Naive thymus-derived CD4-positive, alpha-beta T cell (primary cell): Measurements from ENCODE around the gene RAD51B. TPM values are rescaled to one million over a fixed set of nuclear protein-coding genes. Genes with fewer than 3 reads are reported as not detected.

Experiments used
- ATAC-seq: fragments of 150-1000 bp; cut with Tn5 transposase; 2 replicates; pipeline ENCODE4 v1.10.0; 2021; ENCODE audit warnings: mild to moderate bottlenecking, moderate library complexity
- CTCF ChIA-PET: fragments of 350-600 bp; sonication (Branson Sonifier 250); formaldehyde crosslinking; loops from one replicate; lab custom pipeline; 2021; ENCODE audit warnings: antibody characterized with exemption; lab: Charles Lee
- POLR2A ChIA-PET: fragments of 350-600 bp; sonication (Branson Sonifier 250); formaldehyde crosslinking; loops from one replicate; lab custom pipeline; 2021; ENCODE audit warnings: antibody characterized with exemption, inconsistent platforms; lab: Charles Lee
- DNase-seq, 9 donors: peaks; one replicate each; pipeline versions ENCODE4 v3.0.0 to v3.0.0-alpha.2; 2020 to 2022; ENCODE audit warnings: mixed read lengths in 1 of 9
- H3K27ac ChIP-seq: one replicate; pipeline ENCODE4 v1.7.0; 2013; ENCODE audit warnings: mild to moderate bottlenecking, low read depth, low read length, moderate library complexity
- H3K27me3 ChIP-seq, 2 donors: one replicate each; pipeline ENCODE4 v1.7.0; 2013; ENCODE audit warnings: low read length in 2 of 2, mild to moderate bottlenecking in 2 of 2, moderate library complexity in 2 of 2; ENCODE audit not compliant: control insufficient read depth in 2 of 2, insufficient read depth in 2 of 2
- H3K36me3 ChIP-seq, 3 experiments: 1 replicate in 2 of 3; 2 replicates in 1 of 3; pipeline ENCODE4 v1.7.0; 2013; ENCODE audit warnings: low read length in 3 of 3, mild to moderate bottlenecking in 3 of 3, moderate library complexity in 1 of 3; ENCODE audit not compliant: insufficient read depth in 3 of 3, control insufficient read depth in 2 of 3
- H3K4me1 ChIP-seq, 2 donors: one replicate each; pipeline ENCODE4 v1.7.0; 2013; ENCODE audit warnings: low read length in 2 of 2, mild to moderate bottlenecking in 2 of 2, moderate library complexity in 1 of 2; ENCODE audit not compliant: control insufficient read depth in 2 of 2, insufficient read depth in 2 of 2
- H3K4me3 ChIP-seq: 2 replicates; pipeline ENCODE4 v1.7.0; 2013; ENCODE audit warnings: mild to moderate bottlenecking, low read length
- H3K9me3 ChIP-seq, 3 experiments: 1 replicate in 2 of 3; 2 replicates in 1 of 3; pipeline ENCODE4 v1.7.0; 2013; ENCODE audit warnings: low read length in 3 of 3; ENCODE audit not compliant: control insufficient read depth in 2 of 3
- H3K27ac Mint-ChIP-seq, 9 donors: one replicate each; pipeline ENCODE4 v1.8.0; 2020 to 2022; ENCODE audit warnings: mixed read lengths in 9 of 9, mild to moderate bottlenecking in 8 of 9, moderate library complexity in 5 of 9, inconsistent platforms in 2 of 9
- H3K27me3 Mint-ChIP-seq, 5 donors: one replicate each; pipeline ENCODE4 v1.8.0; 2021 to 2022; ENCODE audit warnings: mixed read lengths in 5 of 5, mild to moderate bottlenecking in 1 of 5
- H3K36me3 Mint-ChIP-seq, 5 donors: one replicate each; pipeline ENCODE4 v1.8.0; 2020 to 2022; ENCODE audit warnings: mixed read lengths in 5 of 5, mild to moderate bottlenecking in 3 of 5, inconsistent platforms in 1 of 5
- H3K4me1 Mint-ChIP-seq, 7 donors: one replicate each; pipeline ENCODE4 v1.8.0; 2020 to 2022; ENCODE audit warnings: mixed read lengths in 7 of 7, mild to moderate bottlenecking in 3 of 7, inconsistent platforms in 1 of 7
- H3K4me3 Mint-ChIP-seq, 10 donors: one replicate each; pipeline ENCODE4 v1.8.0; 2020 to 2022; ENCODE audit warnings: mild to moderate bottlenecking in 10 of 10, mixed read lengths in 10 of 10, moderate library complexity in 6 of 10, inconsistent platforms in 2 of 10
- H3K9me3 Mint-ChIP-seq, 11 donors: one replicate each; pipeline ENCODE4 v1.8.0; 2020 to 2022; ENCODE audit warnings: mixed read lengths in 11 of 11, mild to moderate bottlenecking in 4 of 11, inconsistent platforms in 1 of 11, moderate library complexity in 1 of 11
- intact Hi-C, 2 donors: fragments of 100-400 bp; cut with micrococcal nuclease; formaldehyde crosslinking; loops; one replicate each; pipeline ENCODE4 v1.15.1; 2023
- polyA plus RNA-seq, 2 donors: library from polyadenylated mRNA; unstranded; fragments of 300-500 nt; fragmentation: Illumina TruSeq; gene quantifications; one replicate each; pipeline ENCODE4 v1.2.3, GENCODE V29; 2021
- total RNA-seq, 6 experiments: library from RNA in 5 of 6; stranded (reverse) in 5 of 6; gene quantifications; 1 replicate in 5 of 6; 2 replicates in 1 of 6; pipeline ENCODE4 v1.2.3 and lab custom pipeline; 2021 to 2026

RAD51B gene
- total and polyA plus RNA-seq, 7 experiments from 2014 or later = 15.0 to 42.2 (median 28.8) TPM

DNA sequence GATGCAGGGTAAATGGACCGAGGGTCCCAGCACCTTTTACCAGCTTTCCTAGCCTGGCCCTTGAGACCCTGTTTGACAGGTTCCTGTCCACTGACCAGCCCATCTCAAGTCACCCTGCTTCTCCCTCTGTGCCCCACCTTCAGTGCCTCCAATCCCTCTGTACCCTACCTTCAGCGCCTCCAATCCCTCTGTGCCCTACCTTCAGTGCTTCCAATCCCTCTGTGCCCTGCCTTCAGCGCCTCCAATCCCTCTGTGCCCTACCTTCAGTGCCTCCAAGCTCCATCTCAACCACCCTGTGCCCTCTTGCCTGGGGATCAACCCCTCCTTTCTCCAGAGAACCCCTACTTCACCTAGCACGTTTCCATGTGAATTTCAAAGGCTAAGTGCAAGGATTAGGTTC, 919.0 kb downstream of the RAD51B start:
- H3K36me3 ChIP-seq = no peaks in the 10 kb centered on the region
- ATAC-seq (no peak), DNase-seq (no peak)
- ChIA-PET CTCF (no interaction called here), POLR2A (interaction anchor here (0.6 kb wide), 1 partner anchor 11 kb away, joined by 5 read pairs; no protein-coding TSS in a partner anchor)
- intact Hi-C loops = no loop called here
- Mint-ChIP-seq H3K4me1 (peaks cover 19 to 28% (median 22%) of the 10 kb centered on the region in 7 donors), H3K9me3 (peaks cover 0 to 11% (median 0%) of the 10 kb centered on the region in 11 donors), H3K27ac (peak overlapping the region in 2 of 9 donors; percentile 13 to 20), H3K4me3 (no peak overlapping the region), H3K36me3 (peaks cover 0 to 11% (median 0%) of the 10 kb centered on the region in 5 donors), H3K27me3 (peaks cover 0 to 2% (median 0%) of the 10 kb centered on the region in 5 donors)
- H3K4me1 ChIP-seq = peaks cover 11 to 25% of the 10 kb centered on the region in 2 donors
- peaks cover 0 to 5% (median 0%) of the 10 kb centered on the region in 3 experiments for H3K9me3 ChIP-seq
- H3K27me3 ChIP-seq = no peaks in the 10 kb centered on the region
- H3K4me3 ChIP-seq = no peak overlapping the region
- H3K27ac ChIP-seq = no peak overlapping the region

- no peak overlapping the region for H3K27ac ChIP-seq
- ChIA-PET POLR2A (no interaction called here), CTCF (interaction anchor here (0.7 kb wide), 1 partner anchor 344 kb away, joined by 5 read pairs; no protein-coding TSS in a partner anchor)
- Mint-ChIP-seq H3K36me3 (peaks cover 0 to 11% (median 0%) of the 10 kb centered on the region in 5 donors), H3K9me3 (peaks cover 0 to 11% (median 0%) of the 10 kb centered on the region in 11 donors), H3K4me3 (no peak overlapping the region), H3K27ac (no peak overlapping the region), H3K4me1 (peaks cover 10 to 18% (median 13%) of the 10 kb centered on the region in 7 donors), H3K27me3 (peaks cover 0 to 6% (median 0%) of the 10 kb centered on the region in 5 donors)
- peaks cover 0 to 14% of the 10 kb centered on the region in 2 donors for H3K4me1 ChIP-seq
- peaks cover 0 to 5% (median 0%) of the 10 kb centered on the region in 3 experiments for H3K9me3 ChIP-seq
- no peaks in the 10 kb centered on the region for H3K36me3 ChIP-seq
- no peak for DNase-seq
- ATAC-seq = no peak
- intact Hi-C loops = no loop called here
- H3K27me3 ChIP-seq = no peaks in the 10 kb centered on the region
- no peak overlapping the region for H3K4me3 ChIP-seq
Observed at GRCh38 chr14:68739701-68740100, 920.1 kb downstream of the RAD51B start.

DNA sequence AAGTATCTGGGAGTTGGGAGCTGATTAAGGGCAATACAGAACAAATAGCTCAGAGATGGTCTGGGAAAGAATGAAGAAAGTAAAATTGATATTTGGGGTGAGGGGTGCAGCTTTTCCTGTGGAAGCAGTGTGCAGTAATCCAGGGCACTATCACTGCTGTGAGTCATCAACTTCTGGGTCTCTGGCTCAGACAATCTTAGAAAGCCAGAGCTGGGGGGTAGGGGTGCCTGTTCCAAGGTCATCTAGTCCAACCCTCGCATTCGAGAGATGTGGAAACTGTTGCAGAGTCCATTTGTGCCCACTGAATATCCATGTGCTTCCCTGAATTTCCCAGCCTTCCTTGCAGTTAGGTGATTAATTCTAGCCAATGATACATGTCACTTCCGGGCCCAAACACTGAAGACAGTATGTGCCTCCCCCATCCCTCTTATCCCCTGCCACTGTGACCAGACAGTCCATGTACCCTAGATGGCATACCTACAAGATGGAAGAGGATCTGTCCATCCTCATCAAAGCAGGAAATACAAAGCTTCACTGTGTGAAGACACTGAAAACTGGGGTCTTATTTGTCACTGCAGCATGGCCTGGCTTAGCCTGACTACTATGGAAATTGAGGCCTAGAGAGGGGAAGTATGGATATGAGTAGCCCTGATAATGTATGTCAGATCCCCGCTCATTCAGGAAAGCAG, 921.4 kb downstream of the RAD51B start:
- peaks cover 0 to 11% (median 0%) of the 10 kb centered on the region in 11 donors for H3K9me3 Mint-ChIP-seq
- Histone ChIP-seq H3K4me1 (peaks cover 0 to 1% of the 10 kb centered on the region in 2 donors), H3K9me3 (peaks cover 0 to 5% (median 0%) of the 10 kb centered on the region in 3 experiments), H3K36me3 (no peaks in the 10 kb centered on the region), H3K27ac (no peak overlapping the region), H3K27me3 (no peaks in the 10 kb centered on the region), H3K4me3 (no peak overlapping the region)
- H3K4me3 Mint-ChIP-seq = no peak overlapping the region
- peaks cover 4 to 13% (median 7%) of the 10 kb centered on the region in 7 donors for H3K4me1 Mint-ChIP-seq
- ChIA-PET POLR2A (no interaction called here), CTCF (no interaction called here)
- ATAC-seq (no peak), DNase-seq (no peak)
- H3K36me3 Mint-ChIP-seq = peaks cover 0 to 11% (median 0%) of the 10 kb centered on the region in 5 donors
- H3K27me3 Mint-ChIP-seq = peaks cover 0 to 10% (median 0%) of the 10 kb centered on the region in 5 donors
- peak overlapping the region in 1 of 9 donors; percentile 32 for H3K27ac Mint-ChIP-seq
- intact Hi-C loops = no loop called here

DNA sequence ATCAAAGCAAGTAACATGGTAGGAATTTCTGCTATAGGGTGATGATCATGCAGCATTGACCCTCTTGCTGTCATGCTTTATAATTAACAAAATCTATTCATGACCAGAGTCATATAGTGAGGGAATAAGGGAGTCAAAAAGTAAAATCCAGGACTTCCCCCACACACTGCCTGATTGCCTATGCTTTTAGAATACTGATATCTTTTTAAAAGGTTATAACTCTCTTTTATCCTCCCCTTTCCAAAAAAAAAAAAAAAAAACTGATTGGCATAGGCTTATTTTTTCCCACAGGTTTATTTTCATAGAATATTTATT, 921.9 kb downstream of the RAD51B start:
- Mint-ChIP-seq H3K27ac (no peak overlapping the region), H3K36me3 (peaks cover 0 to 11% (median 0%) of the 10 kb centered on the region in 5 donors), H3K27me3 (peaks cover 0 to 10% (median 0%) of the 10 kb centered on the region in 5 donors), H3K4me1 (peaks cover 0 to 9% (median 2%) of the 10 kb centered on the region in 7 donors), H3K4me3 (no peak overlapping the region), H3K9me3 (peaks cover 0 to 11% (median 0%) of the 10 kb centered on the region in 11 donors)
- H3K27me3 ChIP-seq = no peaks in the 10 kb centered on the region
- no peak overlapping the region for H3K27ac ChIP-seq
- intact Hi-C loops = no loop called here
- CTCF ChIA-PET = no interaction called here
- H3K9me3 ChIP-seq = peaks cover 0 to 5% (median 0%) of the 10 kb centered on the region in 3 experiments
- H3K4me3 ChIP-seq = no peak overlapping the region
- no peaks in the 10 kb centered on the region for H3K4me1 ChIP-seq
- POLR2A ChIA-PET = no interaction called here
- H3K36me3 ChIP-seq = no peaks in the 10 kb centered on the region
- DNase-seq = no peak
- ATAC-seq = no peak

DNA sequence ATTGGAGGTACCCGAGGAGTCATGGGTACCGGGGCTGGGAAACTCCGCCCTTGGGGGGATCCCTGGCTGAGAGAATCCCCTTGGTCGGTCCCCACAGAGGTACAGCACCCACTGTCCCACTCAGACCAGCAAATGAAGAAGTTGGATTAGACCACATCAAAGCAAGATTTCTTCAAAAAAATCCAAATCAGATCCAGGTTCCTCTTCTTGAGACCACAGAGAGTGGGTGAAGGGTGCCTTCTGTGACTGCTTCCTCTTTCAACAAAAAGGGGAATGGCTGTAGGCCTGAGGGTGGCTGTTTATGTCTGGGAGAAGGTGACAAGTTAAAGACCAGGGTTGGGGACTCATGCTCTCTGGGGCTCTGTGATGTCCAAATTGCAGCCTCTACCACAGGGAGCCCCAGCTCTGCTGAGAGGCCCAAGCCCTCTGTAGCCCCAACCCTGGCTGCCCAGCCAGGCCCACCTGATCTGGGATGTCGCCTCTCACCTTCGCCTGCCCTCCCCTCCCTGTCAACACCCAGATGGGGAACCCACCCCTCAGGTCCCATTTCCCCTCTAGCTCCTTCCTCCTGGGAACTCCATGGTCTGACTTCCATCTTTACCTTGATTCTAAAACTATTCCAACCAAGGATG, 922.4 kb downstream of the RAD51B start:
- H3K27ac ChIP-seq = no peak overlapping the region
- peaks cover 0 to 10% (median 0%) of the 10 kb centered on the region in 5 donors for H3K27me3 Mint-ChIP-seq
- no peaks in the 10 kb centered on the region for H3K36me3 ChIP-seq
- ATAC-seq (peak; percentile 90), DNase-seq (no peak)
- H3K9me3 ChIP-seq = peaks cover 0 to 5% (median 0%) of the 10 kb centered on the region in 3 experiments
- CTCF ChIA-PET = no interaction called here
- H3K4me1 ChIP-seq = no peaks in the 10 kb centered on the region
- H3K4me1 Mint-ChIP-seq = peaks cover 0 to 9% (median 0%) of the 10 kb centered on the region in 7 donors
- intact Hi-C loops = no loop called here
- H3K9me3 Mint-ChIP-seq = peaks cover 0 to 11% (median 0%) of the 10 kb centered on the region in 11 donors
- H3K36me3 Mint-ChIP-seq = peaks cover 0 to 11% (median 0%) of the 10 kb centered on the region in 5 donors
- POLR2A ChIA-PET = no interaction called here
- H3K4me3 ChIP-seq = no peak overlapping the region
- peak overlapping the region in 1 of 9 donors; percentile 30 for H3K27ac Mint-ChIP-seq
- H3K4me3 Mint-ChIP-seq = no peak overlapping the region
- no peaks in the 10 kb centered on the region for H3K27me3 ChIP-seq

GRCh38 chr14:68744613-68745012, 925.0 kb downstream of the RAD51B start:
- no peaks in the 10 kb centered on the region for H3K36me3 ChIP-seq
- Mint-ChIP-seq H3K9me3 (peaks cover 0 to 11% (median 0%) of the 10 kb centered on the region in 11 donors), H3K27ac (peak overlapping the region in 2 of 9 donors; percentile 2 to 30), H3K36me3 (peaks cover 0 to 11% (median 0%) of the 10 kb centered on the region in 5 donors), H3K27me3 (peaks cover 0 to 20% (median 0%) of the 10 kb centered on the region in 5 donors), H3K4me3 (no peak overlapping the region), H3K4me1 (peaks cover 0 to 13% (median 0%) of the 10 kb centered on the region in 7 donors)
- H3K4me1 ChIP-seq = no peaks in the 10 kb centered on the region
- POLR2A ChIA-PET = no interaction called here
- H3K9me3 ChIP-seq = peaks cover 0 to 5% (median 0%) of the 10 kb centered on the region in 3 experiments
- CTCF ChIA-PET = no interaction called here
- no peak overlapping the region for H3K4me3 ChIP-seq
- DNase-seq (no peak), ATAC-seq (no peak)
- intact Hi-C loops = no loop called here
- no peak overlapping the region for H3K27ac ChIP-seq
- no peaks in the 10 kb centered on the region for H3K27me3 ChIP-seq
